Muscle of arm (tissue), 14 donors: ENCODE data around the gene GRIPAP1. TPM values are rescaled to one million over a fixed set of nuclear protein-coding genes. Genes with fewer than 3 reads are reported as not detected.

Experiments used
- DNase-seq: peaks from one replicate; pipeline ENCODE4 v3.0.0-alpha.2; 2013
- long read RNA-seq, 11 donors: transcript quantifications; one replicate each; lab custom pipeline, GENCODE V29; 2026
- polyA plus RNA-seq, 12 donors: library from polyadenylated mRNA; unstranded; fragments of 120-200 nt; gene quantifications; one replicate each; pipeline ENCODE4 v1.2.1, GENCODE V29; 2013; ENCODE audit not compliant: insufficient read length in 12 of 12

The GRIPAP1 gene, protein sequence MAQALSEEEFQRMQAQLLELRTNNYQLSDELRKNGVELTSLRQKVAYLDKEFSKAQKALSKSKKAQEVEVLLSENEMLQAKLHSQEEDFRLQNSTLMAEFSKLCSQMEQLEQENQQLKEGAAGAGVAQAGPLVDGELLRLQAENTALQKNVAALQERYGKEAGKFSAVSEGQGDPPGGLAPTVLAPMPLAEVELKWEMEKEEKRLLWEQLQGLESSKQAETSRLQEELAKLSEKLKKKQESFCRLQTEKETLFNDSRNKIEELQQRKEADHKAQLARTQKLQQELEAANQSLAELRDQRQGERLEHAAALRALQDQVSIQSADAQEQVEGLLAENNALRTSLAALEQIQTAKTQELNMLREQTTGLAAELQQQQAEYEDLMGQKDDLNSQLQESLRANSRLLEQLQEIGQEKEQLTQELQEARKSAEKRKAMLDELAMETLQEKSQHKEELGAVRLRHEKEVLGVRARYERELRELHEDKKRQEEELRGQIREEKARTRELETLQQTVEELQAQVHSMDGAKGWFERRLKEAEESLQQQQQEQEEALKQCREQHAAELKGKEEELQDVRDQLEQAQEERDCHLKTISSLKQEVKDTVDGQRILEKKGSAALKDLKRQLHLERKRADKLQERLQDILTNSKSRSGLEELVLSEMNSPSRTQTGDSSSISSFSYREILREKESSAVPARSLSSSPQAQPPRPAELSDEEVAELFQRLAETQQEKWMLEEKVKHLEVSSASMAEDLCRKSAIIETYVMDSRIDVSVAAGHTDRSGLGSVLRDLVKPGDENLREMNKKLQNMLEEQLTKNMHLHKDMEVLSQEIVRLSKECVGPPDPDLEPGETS
- 10 to 100 TPM in 11 of 12 donors, not detected in 1; 15.5 to 49.0 (median 24.6) TPM for polyA plus RNA-seq
- long read RNA-seq, donor 1, partial matches to known transcripts: 0 of 2 reads
- long read RNA-seq, donor 1, other reads (novel, unspliced or antisense): 0 of 2 reads
- long read RNA-seq, donor 2: 0 reads
- long read RNA-seq, donor 3, partial matches to known transcripts: 8 of 9 reads
- long read RNA-seq, donor 3, other reads (novel, unspliced or antisense): 0 of 9 reads
- long read RNA-seq, donor 4: 0 reads
- long read RNA-seq, donor 5, partial matches to known transcripts: 11 of 12 reads
- long read RNA-seq, donor 5, other reads (novel, unspliced or antisense): 0 of 12 reads
- long read RNA-seq, donor 6, partial matches to known transcripts: 0 of 1 reads
- long read RNA-seq, donor 6, other reads (novel, unspliced or antisense): 0 of 1 reads
- long read RNA-seq, donor 7: 0 reads
- long read RNA-seq, donor 8, partial matches to known transcripts: 0 of 2 reads
- long read RNA-seq, donor 8, other reads (novel, unspliced or antisense): 0 of 2 reads
- long read RNA-seq, donor 9, partial matches to known transcripts: 6 of 7 reads
- long read RNA-seq, donor 9, other reads (novel, unspliced or antisense): 0 of 7 reads
- long read RNA-seq, donor 10, partial matches to known transcripts: 0 of 2 reads
- long read RNA-seq, donor 10, other reads (novel, unspliced or antisense): 0 of 2 reads
- long read RNA-seq, donor 11, partial matches to known transcripts: 7 of 7 reads
- long read RNA-seq, donor 11, other reads (novel, unspliced or antisense): 0 of 7 reads

DNA sequence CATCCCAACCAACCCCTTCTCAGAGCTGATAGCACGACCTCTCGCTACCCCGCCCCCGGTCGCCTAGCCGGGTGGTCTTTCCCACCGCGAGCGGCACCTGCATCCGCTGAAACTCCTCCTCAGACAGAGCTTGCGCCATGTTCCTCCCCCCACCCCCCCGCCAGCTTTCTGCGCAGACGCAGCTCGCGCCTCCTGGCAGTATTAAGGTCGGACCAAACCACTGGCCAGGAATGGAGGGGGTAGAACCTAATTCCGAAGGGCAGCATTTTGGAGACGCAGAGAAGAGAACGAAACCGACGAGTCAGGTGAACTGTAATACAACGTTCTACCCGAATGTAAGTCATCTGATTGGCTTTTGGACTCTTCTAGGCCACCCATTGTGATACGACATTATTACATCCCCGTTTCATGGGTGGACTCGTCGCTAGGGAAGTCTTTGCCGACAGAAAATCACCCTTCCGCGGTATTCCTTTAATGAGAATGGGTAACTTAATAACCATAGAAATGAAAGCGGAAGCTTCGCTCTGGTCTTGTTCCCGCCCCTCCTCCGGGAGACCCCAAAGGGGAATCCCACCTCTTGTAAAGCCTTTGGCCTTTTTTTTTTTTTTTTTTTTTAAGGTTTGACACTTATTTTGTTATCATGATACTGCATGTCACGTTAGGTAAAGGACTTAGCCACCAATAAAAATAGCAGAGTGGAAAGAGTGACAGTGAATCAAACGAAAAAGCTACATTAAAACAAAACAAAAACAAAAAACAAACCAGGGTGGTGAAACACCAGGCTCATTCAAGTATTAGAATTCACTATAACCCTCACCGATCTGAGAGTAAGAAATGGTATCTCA, at the start of gene GRIPAP1:
TSS of gene GRIPAP1 (minus strand) at position 174 of the 845 bp plus-strand sequence. CDS start at position 139, 35 bp downstream.
- peak; percentile 89 for DNase-seq

DNA sequence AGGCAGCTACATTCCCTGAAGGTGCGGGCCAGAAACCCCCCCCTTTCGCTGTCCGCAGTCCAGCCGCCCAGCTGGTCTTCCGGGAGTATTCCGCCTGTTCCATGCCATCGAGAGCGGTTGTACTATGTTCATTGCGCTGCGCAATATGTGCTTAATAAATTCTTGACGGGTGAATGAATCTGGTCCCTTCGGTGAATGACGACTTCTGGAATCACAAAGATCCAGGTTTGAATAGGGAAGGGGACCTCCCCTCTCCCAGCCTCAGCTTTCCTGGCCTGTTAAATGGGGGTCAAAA, 41.9 kb upstream of the GRIPAP1 start:
- no peak for DNase-seq

DNA sequence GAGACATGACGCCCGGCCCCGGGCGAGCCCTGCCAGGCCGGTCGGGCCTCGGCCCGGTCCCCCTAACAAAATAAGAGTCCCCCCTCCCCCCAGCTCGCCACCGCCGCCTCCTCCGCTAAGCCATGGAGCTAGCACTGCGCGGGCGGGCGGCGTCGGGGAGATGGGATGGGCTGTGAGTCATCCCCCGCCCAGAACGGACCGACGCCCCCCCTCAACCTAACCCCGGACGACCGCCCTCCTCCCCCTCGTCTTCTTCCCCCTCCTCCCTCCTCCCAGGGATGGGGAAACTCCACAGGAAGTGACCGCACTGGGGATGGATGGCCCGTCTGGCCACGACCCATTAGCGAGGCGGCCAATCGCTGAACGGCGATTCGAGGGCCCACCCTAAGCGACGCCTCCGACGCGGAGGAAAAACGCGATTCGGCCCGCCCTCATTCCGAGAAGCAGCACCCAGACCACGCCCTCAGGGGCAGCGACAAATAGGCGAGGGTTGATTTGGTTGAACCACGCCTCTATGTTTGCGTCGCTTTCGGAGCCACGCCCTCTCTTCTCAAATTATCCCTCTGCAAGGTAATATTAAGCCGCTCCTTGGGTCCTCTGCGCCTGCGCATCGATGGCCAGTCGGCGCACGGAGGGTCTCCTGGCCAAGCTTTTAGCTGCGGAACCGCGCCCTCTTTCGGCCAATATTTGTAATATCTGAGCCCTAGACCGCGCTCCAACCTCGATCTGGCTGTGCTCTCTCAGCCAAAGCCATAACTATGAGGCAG, 41.3 kb upstream of the GRIPAP1 start, which contains the start of gene TFE3:
TSS of gene TFE3 (minus strand) at position 138 of the 767 bp plus-strand sequence. CDS start at position 7, 131 bp downstream.
- peak; percentile 97 for DNase-seq

DNA sequence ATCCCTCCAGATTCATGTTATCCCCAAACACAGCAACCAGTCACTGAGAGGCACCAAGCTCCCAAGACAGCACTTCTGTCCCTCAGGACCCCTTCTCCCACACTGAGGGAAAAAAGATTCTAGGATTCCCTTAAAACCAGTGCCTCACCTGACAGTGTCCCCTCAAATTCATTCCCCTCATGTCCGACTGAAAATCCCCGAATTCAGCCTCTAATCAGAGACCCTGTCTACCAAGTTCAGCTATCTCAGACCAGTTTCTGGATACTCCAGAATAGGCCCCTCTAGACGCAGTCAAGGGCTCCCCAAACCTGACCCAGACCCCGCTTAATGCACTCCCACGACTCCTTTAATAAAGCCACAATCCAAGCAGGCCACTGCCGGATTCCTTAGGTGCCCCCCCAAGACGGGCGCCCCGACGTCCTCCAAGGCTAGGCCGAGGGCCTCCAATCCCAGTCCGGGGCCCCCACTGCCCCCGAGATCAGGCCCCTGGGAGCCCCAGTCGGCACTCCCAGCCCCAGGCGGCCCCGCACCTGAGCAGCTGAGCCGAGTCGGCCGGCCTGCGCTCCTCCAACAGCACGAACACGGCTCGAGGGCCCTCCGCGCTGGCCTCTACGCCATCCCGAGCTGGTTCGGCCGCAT, 40.6 kb upstream of the GRIPAP1 start:
- DNase-seq: no peak

DNA sequence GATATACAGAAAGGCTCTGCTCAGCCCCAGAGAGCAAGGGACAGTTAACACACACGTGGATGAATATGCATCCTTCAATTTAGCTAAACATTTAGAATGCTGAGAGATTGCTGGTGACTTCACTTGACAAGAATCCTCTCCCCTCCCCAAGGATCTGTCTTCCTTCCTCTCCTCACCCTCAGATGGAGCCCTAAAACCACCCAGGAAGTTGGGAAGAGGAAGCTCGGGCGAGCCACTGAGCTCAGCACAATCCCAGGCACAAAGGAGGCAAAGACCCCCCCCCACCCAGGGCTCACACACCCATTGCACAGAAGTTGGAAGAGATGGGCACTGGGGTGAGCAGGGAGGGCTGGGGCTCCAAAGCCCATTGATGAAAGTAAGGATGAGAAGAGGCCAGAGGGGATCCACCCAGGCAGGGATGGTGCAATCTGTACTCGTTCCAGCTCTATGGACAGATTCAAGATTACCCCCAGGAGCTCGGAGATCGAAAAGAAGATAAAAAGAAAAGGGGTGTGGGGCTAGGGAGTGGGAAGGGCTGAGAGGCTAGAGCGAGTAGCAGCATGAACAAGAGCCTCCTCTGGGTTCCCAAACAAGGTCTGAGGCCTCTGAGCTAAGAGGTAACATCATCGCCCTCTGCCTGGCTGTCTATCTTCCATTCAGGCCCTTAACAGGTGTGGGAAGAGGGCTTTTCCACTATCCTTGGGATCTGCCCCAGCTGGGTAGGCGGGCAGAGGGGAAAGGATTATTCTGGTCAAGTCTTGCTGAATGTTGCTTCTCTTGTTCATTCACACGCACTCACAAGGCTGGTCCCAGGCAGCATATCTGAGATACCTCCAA, 39.9 kb upstream of the GRIPAP1 start:
- no peak for DNase-seq

DNA sequence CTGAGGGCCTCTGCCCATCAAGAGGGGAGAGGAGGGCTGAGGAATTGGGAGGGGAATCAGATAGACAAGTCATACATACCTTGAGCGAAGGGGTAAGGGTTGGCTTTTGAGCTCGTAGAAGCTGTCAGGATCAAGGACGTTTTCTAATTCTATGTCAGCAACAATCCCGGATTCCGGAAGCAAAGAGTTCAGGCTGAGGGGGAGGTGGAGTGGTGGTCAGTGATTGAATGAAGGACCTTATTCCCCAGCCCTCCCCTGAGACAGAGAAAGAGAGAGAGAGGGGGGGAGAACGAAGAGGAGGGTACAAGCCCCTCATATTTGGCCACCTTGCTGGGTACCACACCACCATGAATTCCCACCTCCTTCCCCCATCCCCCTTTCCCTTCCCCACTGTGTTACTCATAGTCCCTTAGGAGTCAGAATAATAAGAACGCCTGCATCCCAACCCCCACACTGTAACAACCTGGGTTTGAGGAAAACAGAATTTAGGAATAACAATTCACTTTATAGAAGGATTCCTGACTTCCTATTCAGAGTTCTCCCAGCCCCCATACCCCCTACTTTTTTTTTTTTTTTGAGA, 38.4 kb upstream of the GRIPAP1 start:
- no peak for DNase-seq

DNA sequence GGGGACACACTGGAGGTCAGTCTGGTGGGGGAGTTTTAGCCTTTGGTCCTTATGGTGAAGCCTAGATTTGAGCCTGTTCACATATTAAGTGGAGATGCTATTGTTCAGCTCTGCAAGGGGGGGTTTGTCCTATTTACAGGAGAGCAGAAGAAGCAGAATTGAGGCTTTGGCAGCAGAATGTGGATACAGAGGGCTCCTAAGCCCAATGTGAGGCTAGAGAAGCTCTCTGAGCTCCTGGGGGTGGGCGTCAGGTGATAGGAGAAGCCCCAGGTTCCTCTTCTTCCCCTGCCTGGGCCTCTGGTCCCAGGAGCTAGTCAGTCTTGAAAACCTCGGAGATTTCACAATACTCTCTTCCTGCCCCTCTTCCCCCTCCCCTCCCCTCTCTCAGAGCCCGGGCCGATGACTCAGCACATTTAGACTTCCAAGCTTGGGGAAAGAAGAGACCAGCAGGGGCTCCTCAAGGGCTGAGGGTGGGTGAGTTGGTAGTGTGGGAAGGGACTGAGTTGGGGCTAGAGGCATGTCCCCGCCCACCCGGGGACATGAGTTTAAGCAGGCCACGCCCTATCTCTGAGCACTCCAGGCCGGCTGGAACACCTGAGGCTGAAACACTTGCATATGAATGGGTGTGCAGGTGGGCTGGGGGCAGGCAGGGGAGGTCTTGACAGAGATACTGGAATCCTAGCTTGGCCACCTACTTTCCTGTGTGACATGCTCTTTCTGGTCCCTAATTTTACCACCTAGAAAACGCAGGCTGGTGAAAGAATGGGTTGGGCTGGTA, 37.7 kb upstream of the GRIPAP1 start:
- no peak for DNase-seq

DNA sequence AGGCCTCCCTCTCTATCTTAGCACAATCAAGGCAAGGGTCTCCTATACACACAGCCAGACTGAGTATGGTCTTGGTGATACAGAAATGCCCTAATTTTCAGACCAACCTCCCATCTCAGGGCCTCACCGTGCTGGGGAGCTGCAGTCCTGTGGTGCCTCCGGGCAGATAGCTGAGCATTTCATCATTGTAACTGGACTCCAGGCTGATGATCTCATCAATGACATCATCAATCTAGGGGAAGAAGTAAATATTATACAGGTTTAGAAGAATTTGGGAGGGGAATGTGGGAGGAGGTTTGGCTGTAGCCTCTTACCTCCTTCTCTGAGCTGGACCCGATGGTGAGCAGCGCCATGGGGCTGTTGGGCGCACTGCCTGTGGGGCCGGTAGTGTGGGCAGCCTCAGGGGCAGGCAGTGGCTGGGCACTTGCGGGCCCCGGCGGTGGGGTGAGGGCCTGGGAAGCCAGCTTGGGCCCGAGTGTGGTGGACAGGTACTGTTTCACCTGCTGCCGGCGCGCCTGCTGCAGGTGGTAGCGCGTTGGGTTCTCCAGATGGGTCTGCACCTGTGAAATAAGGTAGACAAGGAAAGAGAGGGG, 35.9 kb upstream of the GRIPAP1 start:
- no peak for DNase-seq

DNA sequence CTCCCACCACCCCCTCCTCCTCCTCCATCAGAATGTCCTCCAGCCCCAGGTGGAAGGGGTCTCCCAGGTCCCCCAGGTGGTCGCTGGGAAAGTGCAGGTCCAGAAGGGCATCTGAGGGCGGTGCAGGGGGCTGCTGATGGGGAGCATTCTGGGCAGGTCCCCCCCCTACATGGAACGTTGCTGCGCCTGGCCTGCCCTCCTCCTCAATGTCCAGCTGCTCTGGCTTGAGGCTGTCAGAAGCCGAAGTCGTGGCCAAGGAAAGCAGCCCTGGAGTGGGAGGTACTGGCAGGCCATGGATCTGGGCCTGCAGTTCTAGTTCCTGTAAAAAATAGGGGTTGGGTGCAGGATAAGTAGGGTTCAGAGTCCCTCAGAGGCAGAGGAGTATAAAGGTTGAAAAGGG, 28.2 kb upstream of the GRIPAP1 start:
- no peak for DNase-seq

DNA sequence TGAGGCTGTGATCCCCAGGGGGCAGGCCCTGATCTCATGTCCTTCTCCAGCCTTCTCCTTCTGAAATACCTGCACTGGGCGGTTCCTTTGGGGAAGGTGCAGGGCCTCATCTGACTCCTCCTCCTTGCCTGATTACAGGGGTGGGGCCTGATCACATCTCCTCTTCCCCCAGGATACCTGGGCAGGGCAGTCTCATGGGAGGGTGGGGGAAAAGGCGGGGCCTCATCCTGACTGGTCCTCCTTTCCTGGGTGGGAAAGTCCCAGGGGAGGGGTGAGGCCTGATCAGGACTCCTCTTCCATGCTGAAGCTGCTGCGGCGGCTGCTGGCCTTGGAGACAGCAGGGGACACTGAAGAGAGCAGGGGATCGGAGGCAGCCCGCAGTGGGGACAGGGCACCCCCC, 27.8 kb upstream of the GRIPAP1 start:
- no peak for DNase-seq

DNA sequence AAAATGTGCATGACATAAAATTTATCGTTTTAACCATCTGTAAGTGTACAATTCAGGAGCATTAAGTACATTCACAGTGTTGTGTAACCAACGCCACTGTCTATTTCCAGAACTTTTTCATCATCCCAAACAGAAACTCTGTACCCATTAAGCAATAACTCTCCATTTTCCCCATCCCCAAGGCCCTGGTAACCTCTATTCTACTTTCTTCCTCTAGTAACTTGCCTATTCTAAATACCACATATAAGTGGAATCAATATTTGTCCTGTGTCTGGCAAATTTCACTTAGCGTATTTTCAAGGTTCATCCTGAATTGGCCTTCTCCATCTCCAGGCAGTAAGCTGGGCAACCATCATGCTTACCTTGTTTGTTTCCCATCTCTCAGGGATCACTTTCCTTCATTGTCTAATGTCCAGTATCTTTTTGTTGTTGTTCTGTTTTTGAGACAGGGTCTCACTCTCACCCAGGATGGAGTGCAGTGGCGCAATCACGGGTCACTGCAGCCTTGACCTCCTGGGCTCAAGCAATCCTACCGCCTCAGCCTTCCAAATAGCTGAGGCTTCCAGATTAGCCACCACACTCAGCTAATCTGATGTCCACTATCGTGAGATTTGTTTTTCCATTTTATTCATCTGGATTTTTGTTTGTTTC, 17.7 kb upstream of the GRIPAP1 start:
- no peak for DNase-seq

DNA sequence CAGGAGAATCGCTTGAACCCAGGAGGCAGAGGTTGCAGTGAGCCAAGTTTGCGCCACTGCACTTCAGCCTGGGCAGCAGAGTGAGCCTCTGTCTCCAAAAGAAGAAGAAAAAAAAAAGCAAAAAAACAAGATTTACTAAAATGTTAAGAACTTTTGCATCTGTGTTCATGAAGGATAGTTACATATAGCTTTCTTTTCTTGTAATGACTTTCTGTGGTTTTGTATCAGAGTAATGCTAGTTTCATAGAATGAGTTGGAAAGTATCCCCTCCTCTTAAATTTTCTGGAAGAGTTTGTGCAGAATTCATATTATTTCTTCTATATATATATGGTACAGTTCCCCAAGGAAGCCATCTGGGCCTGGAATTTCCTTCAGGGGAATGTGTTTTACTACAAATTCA, 17.0 kb upstream of the GRIPAP1 start:
- no peak for DNase-seq

DNA sequence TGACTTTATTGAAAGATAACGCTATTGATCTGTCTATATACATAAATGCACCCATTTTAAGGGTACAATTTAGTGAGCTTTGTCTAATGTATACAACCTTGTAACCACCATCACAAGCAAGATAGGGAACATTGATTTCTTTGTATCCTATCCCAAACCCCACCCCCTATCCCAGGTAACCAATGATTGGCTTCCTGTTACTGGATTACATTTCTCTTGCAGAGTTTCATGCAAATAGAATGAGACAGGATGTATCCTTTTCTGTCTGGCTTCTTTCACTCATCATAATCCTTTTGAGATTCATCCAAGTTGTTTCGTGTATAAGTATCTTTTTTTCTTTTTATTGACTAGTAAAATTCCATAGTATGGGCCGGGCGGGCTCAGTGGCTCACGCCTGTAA, 1.6 kb upstream of the GRIPAP1 start:
- DNase-seq: no peak

DNA sequence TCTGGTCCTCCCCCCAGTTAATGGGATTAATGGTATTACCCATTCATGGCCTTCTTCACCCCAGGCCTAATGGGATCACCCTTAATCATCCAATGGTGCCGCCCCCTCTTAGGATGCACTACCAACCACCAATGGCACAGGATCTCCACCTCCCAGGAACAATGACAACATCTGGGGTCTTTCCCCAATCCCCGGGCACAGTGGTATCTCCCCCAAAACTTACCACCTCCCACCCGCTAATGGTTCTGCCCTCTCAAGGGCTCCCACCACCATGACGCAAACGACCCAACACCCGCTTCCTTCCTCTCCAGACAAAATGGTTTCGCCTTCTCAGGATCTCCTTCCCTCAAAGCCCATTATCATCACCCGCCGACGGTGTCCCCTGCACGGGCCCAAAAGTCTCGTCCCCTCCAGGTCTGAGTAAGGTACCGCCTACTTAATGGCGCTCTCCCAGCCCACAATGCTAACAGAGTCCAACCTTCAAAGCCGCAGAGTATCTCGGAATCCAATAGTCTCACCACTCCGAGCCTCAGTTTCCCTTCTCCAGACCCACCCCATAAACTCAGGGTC, 458 bp downstream of the GRIPAP1 start:
- DNase-seq: peak; percentile 6

DNA sequence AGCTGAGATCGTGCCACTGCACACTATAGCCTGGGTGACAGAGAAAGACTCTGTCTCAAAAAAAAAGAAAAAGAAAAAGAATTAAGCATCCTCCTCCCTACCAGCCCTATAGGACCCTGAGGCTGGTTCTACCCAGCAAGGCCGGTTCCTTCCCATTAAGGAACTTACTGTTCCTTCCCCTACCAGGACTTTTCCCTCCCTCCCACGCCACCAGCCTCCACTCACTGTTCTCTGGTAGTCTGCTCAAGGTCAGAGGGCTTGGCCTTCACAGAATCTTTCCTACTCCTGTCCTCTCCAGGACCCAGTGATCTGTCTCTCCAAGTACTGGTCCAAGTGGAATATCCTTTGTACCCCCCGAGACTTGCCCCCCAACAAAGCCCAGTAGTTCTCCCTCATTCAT, 1.4 kb downstream of the GRIPAP1 start:
- no peak for DNase-seq

DNA sequence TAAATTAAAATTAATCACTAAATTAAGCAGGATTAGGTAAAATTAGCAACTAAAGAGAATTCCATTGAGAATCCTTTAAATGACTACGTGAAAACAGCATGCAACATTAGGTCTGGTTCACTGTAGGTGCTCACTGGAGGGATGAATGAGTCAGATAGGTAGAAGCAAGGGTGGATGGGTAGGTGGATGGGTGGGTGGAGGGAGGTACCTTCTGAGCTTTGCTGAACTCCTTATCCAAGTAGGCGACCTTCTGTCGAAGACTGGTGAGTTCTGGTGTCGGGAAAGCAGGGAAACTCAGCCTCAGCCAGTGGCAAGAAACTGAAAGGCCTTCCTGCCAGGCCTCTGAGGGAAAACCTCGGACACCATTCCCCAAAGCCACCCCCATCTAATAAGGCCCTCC, 3.0 kb downstream of the GRIPAP1 start:
- no peak for DNase-seq
